Astrocyte (in vitro differentiated cells and primary cell): ENCODE data around the gene CDC34.

Experiments
- EZH2 ChIP-seq: IDR thresholded peaks from 2 replicates; pipeline ENCODE4 v1.6.1; 2012; ENCODE audit warnings: mild to moderate bottlenecking, low read length, inconsistent platforms; ENCODE audit not compliant: insufficient read depth
- TF ChIP-seq, protein P1 (sequence below): IDR thresholded peaks from 2 replicates; pipeline ENCODE4 v1.5.1; 2011; ENCODE audit warnings: low read depth, mild to moderate bottlenecking, inconsistent platforms, low read length, moderate library complexity; ENCODE audit not compliant: insufficient read depth

DNA sequence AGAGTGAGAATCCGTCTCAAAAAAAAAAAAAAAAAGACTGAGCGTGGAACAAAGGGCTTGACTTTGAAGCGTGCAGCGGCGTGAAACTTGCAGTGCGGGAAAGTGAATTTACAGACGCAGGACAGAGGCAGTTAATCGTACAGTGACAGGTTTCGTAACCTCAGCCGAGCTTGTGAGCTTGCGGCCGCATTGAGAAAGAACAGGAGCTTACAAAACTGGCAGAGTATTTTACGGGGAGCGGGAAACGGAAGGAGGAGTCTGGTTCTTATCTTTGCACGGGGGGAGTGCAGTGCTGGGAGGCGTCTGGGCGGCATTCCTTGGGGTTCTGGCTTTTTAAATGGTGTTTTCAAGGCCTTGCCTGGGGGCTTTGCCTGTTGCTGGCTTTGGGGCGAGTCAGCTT, 34.8 kb downstream of the CDC34 start:
- TF ChIP-seq EZH2, result no peak
- TF ChIP-seq, protein P1, sequence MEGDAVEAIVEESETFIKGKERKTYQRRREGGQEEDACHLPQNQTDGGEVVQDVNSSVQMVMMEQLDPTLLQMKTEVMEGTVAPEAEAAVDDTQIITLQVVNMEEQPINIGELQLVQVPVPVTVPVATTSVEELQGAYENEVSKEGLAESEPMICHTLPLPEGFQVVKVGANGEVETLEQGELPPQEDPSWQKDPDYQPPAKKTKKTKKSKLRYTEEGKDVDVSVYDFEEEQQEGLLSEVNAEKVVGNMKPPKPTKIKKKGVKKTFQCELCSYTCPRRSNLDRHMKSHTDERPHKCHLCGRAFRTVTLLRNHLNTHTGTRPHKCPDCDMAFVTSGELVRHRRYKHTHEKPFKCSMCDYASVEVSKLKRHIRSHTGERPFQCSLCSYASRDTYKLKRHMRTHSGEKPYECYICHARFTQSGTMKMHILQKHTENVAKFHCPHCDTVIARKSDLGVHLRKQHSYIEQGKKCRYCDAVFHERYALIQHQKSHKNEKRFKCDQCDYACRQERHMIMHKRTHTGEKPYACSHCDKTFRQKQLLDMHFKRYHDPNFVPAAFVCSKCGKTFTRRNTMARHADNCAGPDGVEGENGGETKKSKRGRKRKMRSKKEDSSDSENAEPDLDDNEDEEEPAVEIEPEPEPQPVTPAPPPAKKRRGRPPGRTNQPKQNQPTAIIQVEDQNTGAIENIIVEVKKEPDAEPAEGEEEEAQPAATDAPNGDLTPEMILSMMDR, result no peak
